Hematopoietic multipotent progenitor cell treated with erythropoietin and hydrocortisone succinate and interleukin-3 and kit ligand, for 6 days (in vitro differentiated cells): ENCODE data around the gene CNKSR3.
"Not testable (repeated sequence)": the region's sequence is repeated elsewhere in the genome, so short reads cannot be mapped to it uniquely, and the experiment has no call there.

Source experiments
- DNase-seq: peaks from one replicate; pipeline ENCODE4 v3.0.0-alpha.2; 2015

Gene CNKSR3

GRCh38 chr6:154526996-154527395 is 16.5 kb upstream of the CNKSR3 start:
- DNase-seq, result no peak

- no peak for DNase-seq
Observed at GRCh38 chr6:154522576-154522975, 12.1 kb upstream of the CNKSR3 start.

GRCh38 chr6:154521412-154521811 is 10.9 kb upstream of the CNKSR3 start:
- DNase-seq, result no peak

- DNase-seq, result peak; percentile 84
Observed at GRCh38 chr6:154520280-154520679, 9.8 kb upstream of the CNKSR3 start.

GRCh38 chr6:154518396-154518795 is 7.9 kb upstream of the CNKSR3 start:
- DNase-seq, result no peak

- DNase-seq, result no peak
Observed at GRCh38 chr6:154516276-154516675, 5.8 kb upstream of the CNKSR3 start.

GRCh38 chr6:154515826-154516225 is 5.3 kb upstream of the CNKSR3 start:
- no peak for DNase-seq

- not testable (repeated sequence) for DNase-seq
Observed at GRCh38 chr6:154515076-154515475, 4.6 kb upstream of the CNKSR3 start.

GRCh38 chr6:154514481-154514880 is 4.0 kb upstream of the CNKSR3 start:
- DNase-seq, result no peak

- peak; percentile 79 for DNase-seq
Observed at GRCh38 chr6:154513601-154514320, 3.3 kb upstream of the CNKSR3 start.

GRCh38 chr6:154512201-154512600 is 1.7 kb upstream of the CNKSR3 start:
- no peak for DNase-seq

GRCh38 chr6:154511791-154512190 is 1.3 kb upstream of the CNKSR3 start:
- no peak for DNase-seq

GRCh38 chr6:154509421-154510143 is 903 bp downstream of the CNKSR3 start:
- DNase-seq, result peak; percentile 79

GRCh38 chr6:154508573-154509375 is 1.7 kb downstream of the CNKSR3 start:
- DNase-seq, result no peak

- no peak for DNase-seq
Observed at GRCh38 chr6:154506991-154507898, 3.2 kb downstream of the CNKSR3 start.

GRCh38 chr6:154506582-154506981 is 3.9 kb downstream of the CNKSR3 start:
- no peak for DNase-seq

GRCh38 chr6:154506108-154506507 is 4.4 kb downstream of the CNKSR3 start:
- DNase-seq, result no peak

GRCh38 chr6:154504865-154505449 is 5.5 kb downstream of the CNKSR3 start:
- DNase-seq, result no peak

GRCh38 chr6:154504102-154504501 is 6.4 kb downstream of the CNKSR3 start:
- DNase-seq, result no peak

GRCh38 chr6:154503658-154504057 is 6.8 kb downstream of the CNKSR3 start:
- no peak for DNase-seq

- no peak for DNase-seq
Observed at GRCh38 chr6:154502553-154502952, 7.9 kb downstream of the CNKSR3 start.

GRCh38 chr6:154501578-154501868 is 9.0 kb downstream of the CNKSR3 start:
- no peak for DNase-seq
